Activated CD4-positive, CD25-positive, alpha-beta regulatory T cell treated with anti-CD3 and anti-CD28 coated beads, Interleukin-2, amount 50 U/mL, for 16 hours (primary cell): ENCODE measurements around the gene BTBD2.

Experiments
- DNase-seq: peaks from one replicate; pipeline ENCODE4 v3.0.0-alpha.2; 2020; ENCODE audit warnings: low read depth, low spot score

Gene BTBD2

DNA sequence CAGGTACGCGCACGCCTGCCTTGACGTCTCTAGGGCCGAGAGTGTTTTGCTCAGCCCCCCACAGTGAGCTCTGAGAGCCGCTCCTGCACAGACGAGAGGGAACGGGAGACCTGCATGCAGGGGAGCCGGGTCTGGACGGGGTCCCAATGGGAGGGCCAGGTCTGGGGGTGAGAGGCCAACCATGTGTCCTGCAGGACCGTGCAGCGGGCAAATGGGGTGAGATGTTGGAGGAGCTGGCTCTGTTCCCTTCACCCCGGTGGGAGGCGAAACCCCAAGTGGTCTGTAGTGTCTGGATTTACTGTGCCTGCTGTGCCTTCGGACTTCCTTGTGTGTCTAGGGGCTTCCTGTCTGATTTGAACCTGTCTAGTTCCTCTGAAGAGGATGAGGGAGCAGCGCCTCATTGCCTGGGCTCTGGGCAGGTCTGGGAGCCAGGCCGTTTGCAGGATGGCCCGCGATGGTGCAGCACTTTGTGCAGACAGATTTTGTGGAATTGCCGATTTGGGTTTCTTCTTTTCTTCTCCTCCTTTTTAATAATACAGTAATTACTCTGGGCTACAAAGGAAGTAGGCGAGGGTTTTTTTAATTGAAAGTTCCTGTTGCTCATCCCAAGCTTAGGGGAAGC lies 72.5 kb downstream of the BTBD2 start:
- DNase-seq, result no peak

DNA sequence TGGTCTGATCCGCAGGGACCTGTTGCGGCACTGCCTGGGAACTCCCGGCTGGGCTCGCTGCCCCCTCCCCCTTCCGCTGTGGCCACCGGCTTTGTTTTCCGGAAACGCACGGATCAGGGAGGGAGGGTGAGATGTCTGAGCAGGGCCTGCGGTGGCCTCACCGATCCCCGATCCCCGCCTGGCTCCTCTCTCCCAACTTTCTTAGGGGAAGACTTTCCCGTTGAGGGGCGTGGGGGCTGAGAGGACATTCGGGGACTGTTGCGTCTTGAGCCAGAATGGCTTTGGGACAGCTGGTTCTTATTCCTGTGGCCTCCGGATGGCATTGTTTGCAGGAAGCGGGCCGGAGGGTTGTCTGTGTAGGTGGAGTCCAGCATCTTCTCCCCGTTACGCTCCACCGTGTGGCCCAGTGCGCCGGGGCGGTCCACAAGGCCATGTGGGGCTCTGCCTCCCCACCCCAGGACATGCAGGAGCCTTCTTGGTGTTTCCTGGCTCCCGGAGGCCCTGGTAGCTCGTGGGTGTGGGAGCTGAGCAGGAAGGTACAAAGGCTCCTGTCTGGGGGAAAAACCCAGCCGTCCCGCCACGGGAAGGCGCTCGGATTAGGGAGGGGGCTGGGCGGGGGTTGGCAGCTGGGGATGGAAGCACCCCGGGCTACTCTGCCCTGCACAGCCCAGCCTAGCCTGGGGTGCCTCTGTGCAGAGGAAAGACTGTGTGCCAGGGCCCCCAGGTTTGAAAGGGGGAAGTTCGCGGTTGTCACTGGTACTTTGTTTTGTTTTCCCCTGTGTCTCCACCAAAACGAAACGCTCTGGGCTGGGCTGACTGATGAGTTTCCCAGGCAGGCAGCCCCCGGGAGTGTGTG lies 73.2 kb downstream of the BTBD2 start:
- peak; percentile 37 for DNase-seq

DNA sequence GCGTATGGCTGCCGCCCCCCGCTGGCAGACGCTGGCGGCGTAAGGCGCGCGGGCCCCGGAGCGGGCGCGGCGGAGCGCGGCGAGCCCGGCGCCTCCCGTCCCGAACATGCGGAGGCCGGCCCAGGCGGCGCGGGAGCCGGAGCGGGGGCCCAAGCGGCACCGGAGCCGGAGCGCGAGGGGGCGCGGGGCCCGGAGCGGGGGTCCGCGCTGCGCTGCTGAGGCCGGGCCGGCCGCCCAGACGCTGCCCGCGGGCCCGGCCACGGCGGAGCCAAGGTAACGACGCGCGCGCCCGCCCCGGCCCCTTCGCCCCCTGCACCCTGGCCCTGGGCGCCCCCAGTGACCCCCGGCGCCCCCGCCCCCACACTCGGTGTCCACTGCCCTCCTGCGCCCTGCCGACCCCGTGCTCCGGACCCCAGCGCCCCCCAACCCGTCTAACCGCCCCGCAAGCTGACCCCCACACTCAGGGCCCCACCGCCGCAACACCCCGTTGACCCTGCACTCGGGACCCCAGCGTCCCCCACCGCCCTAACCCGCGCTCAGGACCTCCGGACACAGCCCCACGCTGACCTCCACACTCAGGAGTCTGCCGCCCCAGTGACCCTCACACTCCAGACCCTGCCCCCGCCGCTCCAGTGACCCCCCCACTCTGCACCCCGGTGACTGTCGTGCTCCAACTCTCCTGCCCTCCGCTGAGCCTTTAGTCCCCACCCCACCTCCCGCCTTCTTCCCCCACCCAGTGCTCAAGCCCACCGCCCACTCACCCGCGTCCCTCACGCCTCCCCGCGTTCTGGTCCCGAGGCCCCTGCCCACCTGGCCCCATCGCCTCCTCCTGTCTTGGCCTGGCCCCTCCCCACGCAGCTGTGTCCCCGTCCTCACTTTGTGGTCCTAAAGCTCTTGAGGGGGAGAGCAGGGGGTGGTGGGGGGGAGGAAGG lies 74.1 kb downstream of the BTBD2 start, which contains the start of gene CSNK1G2:
Gene CSNK1G2 (plus strand): TSS at position 27 of the 932 bp plus-strand sequence. CDS start 28,601 bp downstream, outside the sequence.
- no peak for DNase-seq

DNA sequence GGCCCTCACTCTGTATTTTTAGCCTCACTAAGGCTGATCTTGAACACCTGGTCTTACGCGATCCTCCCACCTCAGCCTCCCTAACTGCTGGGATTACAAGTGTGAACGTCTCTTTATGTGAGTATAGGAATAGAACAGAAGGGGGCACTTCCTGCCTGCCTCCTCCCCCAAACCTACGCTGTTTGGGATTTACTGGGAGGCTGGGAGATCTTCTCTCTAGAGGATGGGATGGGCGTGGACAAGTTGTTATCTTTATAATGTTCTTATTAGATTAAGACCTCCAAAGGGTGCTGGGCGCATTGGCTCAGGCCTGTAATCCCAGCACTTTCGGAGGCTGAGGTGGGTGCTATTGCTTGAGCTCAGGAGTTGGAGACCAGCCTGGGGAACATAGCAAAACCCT lies 77.4 kb downstream of the BTBD2 start:
- no peak for DNase-seq

DNA sequence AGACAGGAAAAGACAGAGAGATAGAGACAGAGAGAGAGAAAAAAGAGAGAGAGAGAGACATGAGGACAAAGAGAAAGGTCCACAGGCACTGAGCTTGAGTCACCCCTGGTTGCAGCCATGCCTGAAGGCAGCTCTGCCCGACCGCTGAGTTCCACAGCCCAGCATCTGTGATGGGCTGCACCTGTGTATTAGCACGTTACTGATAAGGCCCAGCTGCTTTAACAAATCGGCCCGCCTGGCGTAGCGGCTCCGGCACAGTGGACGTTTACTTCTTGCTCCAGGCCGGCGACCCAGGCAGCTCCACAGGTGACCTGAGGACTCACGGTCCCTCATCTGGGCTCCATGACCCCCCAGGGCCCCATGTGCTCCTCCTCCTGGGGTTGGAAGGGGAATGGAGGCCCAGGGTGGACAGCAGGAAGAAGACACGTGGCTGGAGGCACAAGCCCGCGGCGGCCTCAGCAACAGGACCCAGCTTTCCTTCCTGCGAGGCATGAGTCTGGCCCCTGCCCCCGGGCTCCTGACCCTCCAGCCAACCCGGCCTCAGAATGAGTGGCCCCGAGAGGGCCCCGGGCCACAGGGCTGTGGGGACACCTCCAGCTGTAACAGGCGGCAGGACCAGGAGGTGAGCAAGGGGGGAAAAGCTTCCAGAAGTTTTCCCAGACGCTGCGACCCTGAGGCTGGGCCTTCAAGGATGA lies 78.5 kb downstream of the BTBD2 start:
- no peak for DNase-seq

DNA sequence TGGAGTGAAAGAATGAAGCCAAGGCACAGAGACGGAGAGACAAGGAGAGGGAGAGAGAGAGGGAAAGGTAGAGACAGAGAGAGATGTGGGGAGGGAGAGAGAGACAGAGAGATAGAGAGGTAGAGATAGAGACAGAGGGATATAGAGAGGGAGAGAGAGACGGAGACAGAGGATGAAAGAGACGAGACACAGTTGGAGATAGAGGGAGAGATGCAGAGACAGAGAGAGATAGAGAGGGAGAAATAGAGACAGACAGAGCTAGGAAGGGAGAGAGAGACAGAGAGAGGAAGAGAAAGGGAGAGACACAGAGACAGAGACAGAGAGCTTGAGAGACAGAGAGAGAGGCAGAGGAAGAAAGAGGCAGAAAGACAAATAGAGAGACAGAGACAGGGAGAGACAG lies 79.1 kb downstream of the BTBD2 start:
- DNase-seq, result no peak

DNA sequence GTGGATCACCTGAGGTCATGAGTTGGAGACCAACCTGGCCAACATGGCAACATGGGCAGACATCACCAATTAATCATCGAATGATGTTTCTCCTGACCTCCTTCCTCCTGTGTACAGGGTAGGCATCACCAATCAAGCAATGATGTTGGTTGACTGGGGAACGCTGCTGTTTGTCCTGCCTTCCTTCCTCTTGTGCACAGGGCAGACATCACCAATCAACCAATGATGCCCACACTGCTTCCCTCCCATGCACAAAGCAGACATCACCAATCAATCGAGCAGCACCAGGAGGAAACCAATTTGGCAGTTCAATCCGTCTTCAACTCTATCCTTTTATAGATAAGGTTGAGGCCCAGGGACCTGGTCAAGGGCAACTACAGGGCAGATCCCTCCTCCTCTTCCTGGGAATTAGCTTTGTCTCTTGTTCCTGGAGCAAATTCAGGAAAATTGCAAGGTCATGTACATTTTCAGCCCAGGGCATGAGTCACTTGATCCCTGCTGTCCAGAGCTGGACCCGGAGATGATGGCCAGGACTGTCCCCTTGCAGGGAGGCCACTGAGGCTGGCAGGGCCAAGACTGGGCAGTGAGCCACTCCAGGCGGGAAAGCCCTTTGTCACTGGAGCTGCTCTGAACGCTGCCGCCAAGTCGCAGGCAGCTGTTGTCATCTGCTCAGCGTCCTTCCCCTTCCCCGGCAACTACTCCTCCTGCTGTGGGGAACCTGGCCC lies 79.9 kb downstream of the BTBD2 start:
- DNase-seq, result no peak
